Left lung (tissue), 10 donors: ENCODE results near the gene SERPINA9. TPM values are rescaled to one million over a fixed set of nuclear protein-coding genes. Genes with fewer than 3 reads are reported as not detected.

Source experiments
- ATAC-seq: fragments of 200-7000 bp; cut with Tn5 transposase; one replicate; pipeline ENCODE4 v1.9.1; 2020; ENCODE audit warnings: moderate library complexity
- DNase-seq, 4 donors: peaks; one replicate each; pipeline ENCODE4 v3.0.0-alpha.2; 2013 to 2020
- H3K27ac ChIP-seq, 2 donors: fragments of 200-600 bp; sonication (generic) in 1 of 2; one replicate each; pipeline versions ENCODE4 v1.5.0 to v1.8.0; 2020 to 2021
- H3K27me3 ChIP-seq, 2 donors: fragments of 200-600 bp; sonication (generic) in 1 of 2; one replicate each; pipeline versions ENCODE4 v1.5.0 to v1.8.0; 2020 to 2021
- H3K36me3 ChIP-seq, 2 donors: fragments of 200-600 bp; sonication (generic) in 1 of 2; one replicate each; pipeline versions ENCODE4 v1.5.0 to v1.8.0; 2020 to 2021
- H3K4me1 ChIP-seq, 2 donors: fragments of 200-600 bp; one replicate each; pipeline ENCODE4 v1.8.0; 2021
- H3K4me3 ChIP-seq, 2 donors: fragments of 200-600 bp; sonication (generic) in 1 of 2; one replicate each; pipeline versions ENCODE4 v1.5.0 to v1.8.0; 2020 to 2021; ENCODE audit warnings: mild to moderate bottlenecking in 1 of 2
- H3K9me3 ChIP-seq, 2 donors: fragments of 200-600 bp; sonication (generic) in 1 of 2; one replicate each; pipeline versions ENCODE4 v1.5.0 to v1.8.0; 2020 to 2021
- intact Hi-C, 2 donors: fragments of 100-400 bp; cut with DNase I; formaldehyde crosslinking; loops; one replicate each; pipeline versions ENCODE4 v1.11.2 to v1.14.2; 2022
- polyA plus RNA-seq, 6 donors: library from polyadenylated mRNA; unstranded; fragments of 120-200 nt; gene quantifications; one replicate each; pipeline ENCODE4 v1.2.1, GENCODE V29; 2013; ENCODE audit not compliant: insufficient read length in 6 of 6
- total RNA-seq, 2 donors: library from RNA; stranded (reverse); fragmentation: NEBNext Ultra II Directional; extraction: Animal tissue kit (Norgen Biotek cat#: 25700); gene quantifications; one replicate each; pipeline ENCODE4 v1.2.1, GENCODE V29; 2021
- TF ChIP-seq, protein P1 (sequence below), 2 donors: fragments of 200-600 bp; sonication (generic) in 1 of 2; IDR thresholded peaks; one replicate each; pipeline versions ENCODE4 v1.5.0 to v1.8.0; 2021; ENCODE audit warnings: antibody characterized with exemption in 2 of 2
- donor health status: DM: no; HTN: yes; CAD: no.
- donor health status: DM: no; HTN: no; CAD: no.

The SERPINA9 gene
- total and polyA plus RNA-seq, 8 donors: not detected

DNA sequence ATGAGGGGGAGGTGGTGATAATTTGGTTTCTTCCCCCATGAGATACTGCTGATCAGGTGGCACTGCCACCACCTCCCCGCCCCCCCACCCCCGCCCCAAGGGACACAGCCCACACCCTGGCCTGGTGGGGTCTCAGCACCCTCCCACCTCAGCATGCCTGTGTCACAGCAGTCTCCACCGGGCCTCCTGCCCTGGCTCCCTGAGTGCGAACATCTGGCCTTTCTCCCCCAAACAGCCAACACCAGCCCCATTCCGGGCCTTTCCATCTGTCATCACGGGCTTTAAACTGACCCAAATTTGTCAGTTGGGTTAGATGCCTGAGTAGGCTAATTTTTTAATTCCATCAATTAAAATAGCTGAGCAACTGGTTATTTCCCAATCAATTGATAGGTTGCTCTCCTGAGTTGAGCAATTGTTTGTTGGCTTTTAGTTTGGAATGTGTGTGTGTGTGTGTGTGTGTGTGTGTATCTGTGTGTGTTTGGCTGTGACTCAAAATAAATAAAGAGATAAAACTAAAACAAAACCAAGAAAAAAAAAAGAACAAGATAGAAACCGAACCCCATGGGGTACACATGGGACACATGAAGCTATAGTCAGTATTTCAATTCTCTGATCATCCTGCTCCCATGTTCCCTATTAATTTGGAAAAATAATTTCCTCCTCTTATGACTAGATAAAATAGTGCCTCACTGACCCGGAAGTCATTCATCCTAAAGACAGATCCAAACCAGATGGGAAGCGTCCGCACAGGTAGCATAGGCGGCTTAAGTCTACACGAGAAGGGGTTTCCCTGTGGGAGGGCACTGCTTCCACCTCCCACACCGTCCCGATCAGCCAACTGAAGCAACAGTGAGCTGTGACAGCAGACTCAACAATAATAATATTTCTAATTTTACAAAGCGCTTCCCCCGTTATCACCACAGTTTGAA lies 25.9 kb upstream of the SERPINA9 start:
- TF ChIP-seq, protein P1, sequence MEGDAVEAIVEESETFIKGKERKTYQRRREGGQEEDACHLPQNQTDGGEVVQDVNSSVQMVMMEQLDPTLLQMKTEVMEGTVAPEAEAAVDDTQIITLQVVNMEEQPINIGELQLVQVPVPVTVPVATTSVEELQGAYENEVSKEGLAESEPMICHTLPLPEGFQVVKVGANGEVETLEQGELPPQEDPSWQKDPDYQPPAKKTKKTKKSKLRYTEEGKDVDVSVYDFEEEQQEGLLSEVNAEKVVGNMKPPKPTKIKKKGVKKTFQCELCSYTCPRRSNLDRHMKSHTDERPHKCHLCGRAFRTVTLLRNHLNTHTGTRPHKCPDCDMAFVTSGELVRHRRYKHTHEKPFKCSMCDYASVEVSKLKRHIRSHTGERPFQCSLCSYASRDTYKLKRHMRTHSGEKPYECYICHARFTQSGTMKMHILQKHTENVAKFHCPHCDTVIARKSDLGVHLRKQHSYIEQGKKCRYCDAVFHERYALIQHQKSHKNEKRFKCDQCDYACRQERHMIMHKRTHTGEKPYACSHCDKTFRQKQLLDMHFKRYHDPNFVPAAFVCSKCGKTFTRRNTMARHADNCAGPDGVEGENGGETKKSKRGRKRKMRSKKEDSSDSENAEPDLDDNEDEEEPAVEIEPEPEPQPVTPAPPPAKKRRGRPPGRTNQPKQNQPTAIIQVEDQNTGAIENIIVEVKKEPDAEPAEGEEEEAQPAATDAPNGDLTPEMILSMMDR (IDR thresholded peaks at IDR 0.05): no peak
- H3K4me3 ChIP-seq: no peak overlapping the region
- ATAC-seq: no peak
- no peaks in the 10 kb centered on the region for H3K9me3 ChIP-seq
- peak in 2 of 4 donors; percentile 14 to 21 for DNase-seq
- H3K27me3 ChIP-seq: peaks cover 0 to 13% of the 10 kb centered on the region in 2 donors
- H3K27ac ChIP-seq: no peak overlapping the region
- intact Hi-C loops: no loop called here
- H3K36me3 ChIP-seq: no peaks in the 10 kb centered on the region
- H3K4me1 ChIP-seq: no peaks in the 10 kb centered on the region

DNA sequence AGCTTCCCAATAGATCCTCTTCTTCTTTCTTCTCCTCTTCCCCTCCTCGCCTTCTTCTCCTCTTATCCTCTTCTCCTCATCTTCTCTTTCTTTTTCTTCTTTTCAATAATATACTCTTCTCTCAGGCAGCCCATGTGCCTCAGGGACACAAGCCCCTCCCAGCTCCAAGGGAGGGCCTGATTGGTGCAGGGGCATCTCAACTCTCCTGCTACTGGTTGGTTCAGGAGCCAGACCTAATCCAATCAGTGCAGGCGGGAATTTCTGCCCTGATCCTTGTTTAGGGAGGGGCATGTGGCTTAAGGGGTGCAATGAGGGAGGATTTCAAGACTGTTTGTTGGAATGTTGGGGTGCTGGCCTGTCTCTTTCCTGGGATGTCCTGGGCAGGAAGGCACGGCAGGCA lies 24.3 kb upstream of the SERPINA9 start:
- DNase-seq: no peak
- no peak for ATAC-seq
- TF ChIP-seq, protein P1 (IDR thresholded peaks at IDR 0.05): no peak
- intact Hi-C loops: no loop called here
- Histone ChIP-seq H3K36me3 (no peaks in the 10 kb centered on the region), H3K27me3 (peaks cover 0 to 6% of the 10 kb centered on the region in 2 donors), H3K9me3 (no peaks in the 10 kb centered on the region), H3K27ac (no peak overlapping the region), H3K4me1 (no peaks in the 10 kb centered on the region), H3K4me3 (no peak overlapping the region)

DNA sequence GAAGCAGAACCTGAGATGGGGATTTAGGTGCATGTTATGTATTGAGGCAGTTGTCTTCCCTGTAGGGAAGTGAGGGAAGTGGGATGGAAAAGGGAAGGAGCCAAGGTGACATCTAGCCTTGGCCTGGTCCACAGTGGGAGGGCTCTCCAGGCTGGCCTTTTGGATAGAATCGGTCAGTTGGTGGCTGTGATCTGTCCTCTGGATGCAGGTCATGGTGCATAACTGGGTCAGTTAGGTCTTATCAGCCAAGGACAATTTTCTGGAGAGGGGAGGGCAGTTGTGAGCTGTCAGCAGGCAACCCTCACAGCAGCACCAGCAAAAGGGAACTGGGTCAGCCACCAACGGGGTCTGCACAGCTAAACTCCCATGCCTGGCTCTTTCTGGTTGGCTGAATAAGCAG lies 23.7 kb upstream of the SERPINA9 start:
- Histone ChIP-seq H3K36me3 (no peaks in the 10 kb centered on the region), H3K4me3 (no peak overlapping the region), H3K27me3 (peaks cover 0 to 6% of the 10 kb centered on the region in 2 donors), H3K4me1 (no peaks in the 10 kb centered on the region), H3K27ac (no peak overlapping the region), H3K9me3 (no peaks in the 10 kb centered on the region)
- ATAC-seq (no peak), DNase-seq (no peak)
- intact Hi-C loops: no loop called here
- TF ChIP-seq, protein P1 (IDR thresholded peaks at IDR 0.05): no peak

DNA sequence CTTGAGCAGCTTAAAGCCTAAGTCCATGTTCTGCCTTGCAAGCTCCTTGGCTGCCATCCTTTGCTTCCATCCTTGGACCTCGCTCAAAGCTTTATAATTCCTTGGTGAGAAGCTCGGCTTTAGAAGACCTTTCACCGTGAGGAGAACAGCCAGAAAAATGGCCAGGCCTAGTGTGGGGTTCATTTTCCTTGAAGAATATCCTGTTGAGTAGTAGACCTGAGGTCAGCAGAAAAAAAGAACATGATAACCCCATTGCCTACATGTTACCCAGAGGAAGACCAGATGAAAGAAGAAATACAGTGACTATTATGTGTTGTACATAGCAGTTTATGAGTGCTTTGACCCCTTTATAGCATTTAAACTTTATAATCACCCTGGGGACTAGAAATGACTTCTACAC lies 22.2 kb upstream of the SERPINA9 start:
- no peak overlapping the region for H3K4me3 ChIP-seq
- H3K9me3 ChIP-seq: no peaks in the 10 kb centered on the region
- no peak overlapping the region for H3K27ac ChIP-seq
- peaks cover 0 to 6% of the 10 kb centered on the region in 2 donors for H3K27me3 ChIP-seq
- H3K36me3 ChIP-seq: no peaks in the 10 kb centered on the region
- H3K4me1 ChIP-seq: no peaks in the 10 kb centered on the region
- TF ChIP-seq, protein P1 (IDR thresholded peaks at IDR 0.05): no peak
- intact Hi-C loops: no loop called here
- DNase-seq (no peak), ATAC-seq (no peak)

DNA sequence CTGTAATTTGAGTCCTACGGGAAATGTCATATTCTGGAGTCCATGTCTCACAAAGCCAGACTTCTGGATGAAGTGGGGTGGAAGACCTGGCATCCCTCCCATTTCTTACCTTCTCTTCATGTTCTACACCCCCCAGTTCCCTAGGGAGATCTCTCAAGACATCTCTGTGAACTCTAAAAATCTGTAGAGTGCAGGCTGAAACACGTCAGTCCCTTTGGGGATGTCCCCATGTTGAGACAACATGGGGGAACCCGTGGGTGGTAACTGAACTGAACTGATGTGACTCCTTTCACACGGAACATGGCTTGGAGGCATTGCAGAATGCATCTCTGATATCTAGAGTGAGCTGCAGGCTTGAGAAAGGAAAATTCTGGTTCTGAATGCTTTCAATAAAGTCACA lies 18.1 kb upstream of the SERPINA9 start:
- TF ChIP-seq, protein P1 (IDR thresholded peaks at IDR 0.05): no peak
- intact Hi-C loops: no loop called here
- Histone ChIP-seq H3K4me3 (no peak overlapping the region), H3K27ac (no peak overlapping the region), H3K4me1 (no peaks in the 10 kb centered on the region), H3K9me3 (no peaks in the 10 kb centered on the region), H3K27me3 (no peaks in the 10 kb centered on the region), H3K36me3 (no peaks in the 10 kb centered on the region)
- DNase-seq: no peak
- ATAC-seq: no peak
